ENCODE measurements around the gene CFAP92. TPM values are rescaled to one million over a fixed set of nuclear protein-coding genes. Genes with fewer than 3 reads are reported as not detected.

CFAP92 gene
- total and polyA plus RNA-seq, 2 donors (not counting 3 experiments of a cell fraction or from before 2014, with no cell fraction given): 0.04 to 0.62 TPM

- no peak for FAIRE-seq
- Histone ChIP-seq H3K4me3 (replicated peaks in 1 of 3; ENCODE audit: insufficient read depth in 1 of 3, low read depth in 1 of 3, low read length in 3 of 3) (no peak overlapping the region), H4K20me1 (replicated peaks; ENCODE audit: control insufficient read depth, extremely low read depth, insufficient read depth, low read length) (no peaks in the 10 kb centered on the region), H3K4me1 (ENCODE audit: control insufficient read depth, extremely low read depth, insufficient read depth, low read length) (peaks cover 10% of the 10 kb centered on the region), H3K9ac (replicated peaks; ENCODE audit: extremely low read depth, insufficient read depth, low read length) (no peak overlapping the region), H3K36me3 (ENCODE audit: control insufficient read depth in 2 of 2, extremely low read depth in 1 of 2, insufficient read depth in 2 of 2, low read length in 2 of 2) (no peaks in the 10 kb centered on the region), H3K4me2 (ENCODE audit: insufficient read depth, low read length) (no peak overlapping the region), H3K9me3 (replicated peaks; ENCODE audit: control insufficient read depth, insufficient read depth, low read length) (no peaks in the 10 kb centered on the region), H3K27ac (ENCODE audit: insufficient read depth, low read depth, low read length) (no peak overlapping the region), H2AFZ (ENCODE audit: low read depth, low read length) (no peak overlapping the region), H3K79me2 (ENCODE audit: control insufficient read depth, insufficient read depth, low read length) (no peaks in the 10 kb centered on the region), H3K9me1 (replicated peaks; ENCODE audit: control insufficient read depth, extremely low read depth, insufficient read depth, low read length) (no peaks in the 10 kb centered on the region), H3K27me3 (ENCODE audit: control insufficient read depth in 2 of 2, insufficient read depth in 2 of 2, low read length in 2 of 2) (no peaks in the 10 kb centered on the region)
- no peak for TF ChIP-seq FOS (IDR thresholded peaks at IDR 0.05; ENCODE audit: borderline replicate concordance, insufficient read depth, low read length)
- TF ChIP-seq POLR2AphosphoS5 (IDR thresholded peaks at IDR 0.05; ENCODE audit: insufficient read depth, low read depth, low read length): no peak
- TF ChIP-seq MYC (IDR thresholded peaks at IDR 0.05; ENCODE audit: low read depth, low read length): no peak
- no peak for TF ChIP-seq CTCF (IDR thresholded peaks at IDR 0.05; ENCODE audit: extremely low read depth in 1 of 2, insufficient read depth in 1 of 2, low read depth in 1 of 2, low read length in 2 of 2)
- TF ChIP-seq GATA2 (IDR thresholded peaks at IDR 0.05; ENCODE audit: insufficient read depth, insufficient read length, low read depth, low read length): no peak
- no peak for TF ChIP-seq POLR2A (IDR thresholded peaks at IDR 0.05; ENCODE audit: low read depth, low read length)
- no peak for TF ChIP-seq JUN (IDR thresholded peaks at IDR 0.05; ENCODE audit: borderline replicate concordance, insufficient read depth, insufficient read length, low read depth)
- no peak for TF ChIP-seq EZH2 (IDR thresholded peaks at IDR 0.05; ENCODE audit: borderline replicate concordance, low read depth, low read length, severe bottlenecking)
- no peak for TF ChIP-seq MAX (IDR thresholded peaks at IDR 0.05; ENCODE audit: insufficient read depth, insufficient read length)
- BruUV-seq (replicated peaks): no TSS peak
- intact Hi-C loops (cut with micrococcal nuclease): no loop called here
- dilution Hi-C loops (cut with MboI; ENCODE audit: extremely low pct_ligation_motif_present, low sequenced_read_pairs): no loop called here
- CTCF ChIA-PET: interaction anchor here (1.4 to 1.9 kb wide), 3 partner anchors 14 to 60 kb away, joined by 7 to 9 read pairs (median 7); no protein-coding TSS in a partner anchor
- DNase-seq (ENCODE audit: low read depth, low spot score): no peak
- POLR2A ChIA-PET: no interaction called here
These were observed 36.7 kb upstream of the CFAP92 start for GRCh38 chr3:129030611-129031010.
